GM12864 (cell line): ENCODE data around the gene TSG101.

Source experiments
- DNase-seq: peaks from one replicate; pipeline ENCODE4 v3.0.0-alpha.2; 2011; ENCODE audit warnings: low read depth
- H3K4me3 ChIP-seq: 2 replicates; pipeline ENCODE4 v1.5.1; 2011; ENCODE audit warnings: mild to moderate bottlenecking, low read depth, low read length, control low read depth
- TF ChIP-seq, protein P1 (sequence below): IDR thresholded peaks from 2 replicates; pipeline ENCODE4 v1.5.1; 2011; ENCODE audit warnings: low read depth, mild to moderate bottlenecking, moderate library complexity, low read length, control low read depth, inconsistent platforms; ENCODE audit errors: missing control alignments

Gene TSG101

DNA sequence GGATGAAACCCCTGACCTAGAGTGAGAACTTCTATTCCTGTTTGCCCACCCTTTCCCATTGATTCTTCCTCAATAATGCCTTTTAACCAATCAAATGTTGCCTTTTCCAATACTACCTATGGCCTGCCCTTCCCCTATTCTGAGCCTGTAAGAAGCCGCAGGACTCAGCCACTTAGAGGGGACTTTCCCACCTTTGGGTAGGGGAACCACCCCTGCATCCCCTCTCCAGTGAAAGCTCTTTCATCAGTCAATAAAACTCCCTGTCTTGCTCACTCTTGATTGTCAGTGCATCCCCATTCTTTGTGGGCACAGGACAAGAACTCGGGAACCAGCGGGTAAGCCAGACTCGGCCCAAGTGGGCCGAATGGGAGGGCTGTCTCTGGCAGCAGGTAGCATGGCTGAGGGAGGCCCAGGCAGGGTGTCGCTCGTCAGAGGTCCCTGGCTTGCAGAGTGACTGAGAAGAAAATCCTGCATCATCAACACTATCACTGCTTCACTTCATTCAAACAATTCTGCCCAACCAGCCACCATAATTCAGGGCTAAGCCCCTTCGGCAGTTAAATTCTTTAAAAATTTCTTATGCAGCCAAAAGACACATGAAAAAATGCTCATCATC, 40.7 kb downstream of the TSG101 start:
- TF ChIP-seq, protein P1, sequence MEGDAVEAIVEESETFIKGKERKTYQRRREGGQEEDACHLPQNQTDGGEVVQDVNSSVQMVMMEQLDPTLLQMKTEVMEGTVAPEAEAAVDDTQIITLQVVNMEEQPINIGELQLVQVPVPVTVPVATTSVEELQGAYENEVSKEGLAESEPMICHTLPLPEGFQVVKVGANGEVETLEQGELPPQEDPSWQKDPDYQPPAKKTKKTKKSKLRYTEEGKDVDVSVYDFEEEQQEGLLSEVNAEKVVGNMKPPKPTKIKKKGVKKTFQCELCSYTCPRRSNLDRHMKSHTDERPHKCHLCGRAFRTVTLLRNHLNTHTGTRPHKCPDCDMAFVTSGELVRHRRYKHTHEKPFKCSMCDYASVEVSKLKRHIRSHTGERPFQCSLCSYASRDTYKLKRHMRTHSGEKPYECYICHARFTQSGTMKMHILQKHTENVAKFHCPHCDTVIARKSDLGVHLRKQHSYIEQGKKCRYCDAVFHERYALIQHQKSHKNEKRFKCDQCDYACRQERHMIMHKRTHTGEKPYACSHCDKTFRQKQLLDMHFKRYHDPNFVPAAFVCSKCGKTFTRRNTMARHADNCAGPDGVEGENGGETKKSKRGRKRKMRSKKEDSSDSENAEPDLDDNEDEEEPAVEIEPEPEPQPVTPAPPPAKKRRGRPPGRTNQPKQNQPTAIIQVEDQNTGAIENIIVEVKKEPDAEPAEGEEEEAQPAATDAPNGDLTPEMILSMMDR = no peak
- no peak overlapping the region for H3K4me3 ChIP-seq
- DNase-seq = no peak

DNA sequence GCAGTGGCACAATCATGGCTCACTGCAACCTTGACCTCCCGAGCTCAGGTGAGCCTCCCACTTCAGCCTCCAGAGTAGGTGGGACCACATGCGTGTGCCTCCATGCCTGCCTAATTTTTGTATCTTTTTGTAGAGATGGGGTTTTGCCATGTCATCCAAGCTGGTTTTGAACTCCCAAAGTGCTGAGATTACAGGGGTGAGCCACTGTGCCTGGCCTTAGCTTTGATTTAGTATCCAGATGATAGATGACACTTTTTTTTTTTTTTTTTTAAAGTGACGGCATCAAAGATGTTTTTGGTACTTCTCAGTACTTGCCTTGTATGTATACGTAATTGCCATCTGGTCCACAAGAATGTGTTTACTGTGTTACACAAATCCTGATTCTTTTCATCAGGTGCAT, 47.7 kb downstream of the TSG101 start:
- DNase-seq = no peak
- H3K4me3 ChIP-seq = no peak overlapping the region
- TF ChIP-seq, protein P1 = no peak

GRCh38 chr11:18472587-18472986, 54.2 kb downstream of the TSG101 start:
- TF ChIP-seq, protein P1 = no peak
- H3K4me3 ChIP-seq = no peak overlapping the region
- no peak for DNase-seq

- no peak for DNase-seq
- TF ChIP-seq, protein P1 = no peak
- H3K4me3 ChIP-seq = no peak overlapping the region
Observed at GRCh38 chr11:18471995-18472394, 54.7 kb downstream of the TSG101 start.

DNA sequence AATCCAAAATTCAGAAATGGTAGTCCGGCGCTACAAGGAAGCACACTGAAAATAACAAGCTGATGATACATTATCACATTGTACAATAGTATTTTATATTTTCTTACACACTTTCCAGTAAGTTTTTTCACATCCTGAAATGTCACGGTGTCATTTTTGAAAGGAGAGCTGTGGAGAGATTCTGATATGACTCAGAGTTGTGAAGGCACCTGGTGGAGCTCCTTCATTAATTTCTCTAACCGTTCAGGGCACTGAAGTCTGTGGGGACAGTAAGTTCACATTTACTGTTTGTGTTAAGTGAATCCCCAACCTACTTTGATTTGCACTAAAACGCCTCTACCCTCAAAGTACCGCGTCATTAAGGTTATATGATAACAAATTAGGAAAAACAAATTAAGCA, 57.8 kb downstream of the TSG101 start:
- DNase-seq = no peak
- no peak overlapping the region for H3K4me3 ChIP-seq
- TF ChIP-seq, protein P1 = no peak

- DNase-seq = no peak
- TF ChIP-seq, protein P1 = no peak
- no peak overlapping the region for H3K4me3 ChIP-seq
Observed at GRCh38 chr11:18468059-18468458, 58.7 kb downstream of the TSG101 start.

DNA sequence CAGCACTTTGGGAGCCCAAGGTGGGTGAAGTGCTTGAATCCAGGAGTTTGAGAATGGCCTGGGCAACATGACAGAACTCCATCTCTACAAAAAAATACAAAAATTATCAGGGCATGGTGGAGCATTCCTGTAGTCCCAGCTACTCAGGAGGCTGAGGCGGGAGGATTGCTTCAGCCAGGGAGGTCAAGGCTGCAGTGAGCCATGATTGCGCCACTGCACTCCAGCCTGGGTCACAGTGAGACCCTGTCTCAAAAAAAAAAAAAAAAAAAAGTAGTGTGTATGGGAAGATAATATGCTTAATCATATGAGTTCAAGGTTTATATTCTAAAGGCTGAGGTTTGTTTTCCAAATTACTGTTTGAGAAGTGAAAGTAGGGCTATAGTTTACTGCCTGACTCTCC, 60.3 kb downstream of the TSG101 start:
- no peak for DNase-seq
- H3K4me3 ChIP-seq = no peak overlapping the region
- TF ChIP-seq, protein P1 = no peak
